Suprapubic skin (tissue), 3 donors: ENCODE data around the gene TEAD1.

Experiments
- CTCF ChIP-seq, 2 donors: fragments of 200-600 bp in 1 of 2; fragments of 450-650 bp in 1 of 2; sonication (generic) in 1 of 2; IDR thresholded peaks; one replicate each; pipeline ENCODE4 v1.5.1; 2016 to 2019; ENCODE audit warnings: antibody characterized with exemption in 2 of 2, mild to moderate bottlenecking in 1 of 2, moderate library complexity in 1 of 2
- EP300 ChIP-seq: sonication (generic); formaldehyde crosslinking; IDR thresholded peaks from one replicate; pipeline ENCODE4 v1.6.1; 2017; ENCODE audit warnings: antibody characterized with exemption

- no peak for TF ChIP-seq EP300
- TF ChIP-seq CTCF (IDR thresholded peaks at IDR 0.05), result no peak
Observed at GRCh38 chr11:12706545-12707499, 32.6 kb downstream of the TEAD1 start.
